A549 (cell line): Measurements from ENCODE around the gene CEP192.

Experiments used
- CBX8 ChIP-seq: fragments of 200-600 bp; sonication (generic); IDR thresholded peaks from 2 replicates; pipeline ENCODE4 v1.6.1; 2016
- POLR2A ChIP-seq: IDR thresholded peaks from 2 replicates; pipeline ENCODE4 v1.6.1; 2012; ENCODE audit warnings: mild to moderate bottlenecking, low read length
- TF ChIP-seq, protein P1 (sequence below): fragments of >200 bp; sonication (Bioruptor Twin); formaldehyde crosslinking; IDR thresholded peaks from 3 replicates; pipeline ENCODE4 v1.5.1; 2016

- TF ChIP-seq CBX8 (no peak), POLR2A (no peak)
- TF ChIP-seq, protein P1, sequence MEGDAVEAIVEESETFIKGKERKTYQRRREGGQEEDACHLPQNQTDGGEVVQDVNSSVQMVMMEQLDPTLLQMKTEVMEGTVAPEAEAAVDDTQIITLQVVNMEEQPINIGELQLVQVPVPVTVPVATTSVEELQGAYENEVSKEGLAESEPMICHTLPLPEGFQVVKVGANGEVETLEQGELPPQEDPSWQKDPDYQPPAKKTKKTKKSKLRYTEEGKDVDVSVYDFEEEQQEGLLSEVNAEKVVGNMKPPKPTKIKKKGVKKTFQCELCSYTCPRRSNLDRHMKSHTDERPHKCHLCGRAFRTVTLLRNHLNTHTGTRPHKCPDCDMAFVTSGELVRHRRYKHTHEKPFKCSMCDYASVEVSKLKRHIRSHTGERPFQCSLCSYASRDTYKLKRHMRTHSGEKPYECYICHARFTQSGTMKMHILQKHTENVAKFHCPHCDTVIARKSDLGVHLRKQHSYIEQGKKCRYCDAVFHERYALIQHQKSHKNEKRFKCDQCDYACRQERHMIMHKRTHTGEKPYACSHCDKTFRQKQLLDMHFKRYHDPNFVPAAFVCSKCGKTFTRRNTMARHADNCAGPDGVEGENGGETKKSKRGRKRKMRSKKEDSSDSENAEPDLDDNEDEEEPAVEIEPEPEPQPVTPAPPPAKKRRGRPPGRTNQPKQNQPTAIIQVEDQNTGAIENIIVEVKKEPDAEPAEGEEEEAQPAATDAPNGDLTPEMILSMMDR, result no peak
Measured at GRCh38 chr18:13005289-13005688, 14.1 kb downstream of the CEP192 start.
